ENCODE data around the gene LCN10. TPM values are rescaled to one million over a fixed set of nuclear protein-coding genes. Genes with fewer than 3 reads are reported as not detected.
"Not testable (repeated sequence)": the region's sequence is repeated elsewhere in the genome, so short reads cannot be mapped to it uniquely, and the experiment has no call there.

LCN10 gene
- total and polyA plus RNA-seq, 10 of the 15 experiments (the other 5 are each of a cell fraction or from before 2014, with no cell fraction given): 0.06 to 1.3 (median 0.21) TPM; not detected in 1

- H3K9me3 ChIP-seq (replicated peaks; ENCODE audit: control insufficient read depth, insufficient read depth, low read length); H3K27me3 ChIP-seq (replicated peaks in 1 of 2; ENCODE audit: control insufficient read depth in 2 of 2, insufficient read depth in 2 of 2, low read length in 1 of 2); H3K4me3 ChIP-seq; H3K9ac ChIP-seq (ENCODE audit: control insufficient read depth, insufficient read depth, low read length); DNase-seq (ENCODE audit: low read depth, low spot score); in situ Hi-C loops (cut with MboI); H3K36me3 ChIP-seq (ENCODE audit: control insufficient read depth in 2 of 2, insufficient read depth in 2 of 2, low read length in 1 of 2); H3K79me2 ChIP-seq (ENCODE audit: control insufficient read depth, insufficient read depth, low read length); BruUV-seq (replicated peaks); intact Hi-C loops (cut with micrococcal nuclease; ENCODE audit: unreplicated experiment); H4K20me1 ChIP-seq (ENCODE audit: control insufficient read depth, insufficient read depth): not testable (repeated sequence)
- SMC1A ChIA-PET (ENCODE audit: uncharacterized antibody, unreplicated experiment): interaction anchor here (1.1 to 3.7 kb wide), 7 partner anchors 11 to 269 kb away, joined by 3 to 23 read pairs (median 4); no protein-coding TSS in a partner anchor
- H3K4me2 ChIP-seq (ENCODE audit: control insufficient read depth, insufficient read depth): peak overlapping the region; percentile 53
- FAIRE-seq (peak; percentile 84), ATAC-seq (peak; percentile 75)
- CTCF ChIA-PET: interaction anchor here (0.6 to 9.3 kb wide), 16 partner anchors 11 to 470 kb away, joined by 3 to 163 read pairs (median 4); partner anchors contain the start of genes TMEM141 and TRAF2
- H3K27ac ChIP-seq (ENCODE audit: control insufficient read depth, insufficient read depth): peak overlapping the region; percentile 25; the same call in 1 of the 2 replicates
- H3K4me1 ChIP-seq (ENCODE audit: control insufficient read depth, insufficient read depth, low read length): peaks cover 26% of the 10 kb centered on the region
- RAD21 ChIA-PET (ENCODE audit: unreplicated experiment): interaction anchor here (0.6 to 2.5 kb wide), 16 partner anchors 11 to 269 kb away, joined by 3 to 9 read pairs (median 4); partner anchors contain the start of genes FUT7, PAXX and TMEM141
- WGBS (ENCODE audit: insufficient coverage, insufficient replicate concordance, low lambda C conversion rate, missing lambda C conversion rate): 3% methylated on average over 13 of the region's 18 CpGs
- H2AFZ ChIP-seq (ENCODE audit: control insufficient read depth, low read depth, low read length): peak overlapping the region; percentile 17; the same call in 1 of the 2 replicates
- POLR2A ChIA-PET: interaction anchor here (0.5 to 1.5 kb wide), 8 partner anchors 11 to 445 kb away, joined by 3 to 5 read pairs (median 4); no protein-coding TSS in a partner anchor
- TF ChIP-seq SKIL (IDR thresholded peaks at IDR 0.05; ENCODE audit: low read depth, poor library complexity, severe bottlenecking): peak; percentile 76
- TF ChIP-seq RAD21 (IDR thresholded peaks at IDR 0.05; ENCODE audit: insufficient read depth, low read depth, low read length): 0 out of 2 replicates have a peak, but pooled peaks have one; percentile 7
- peak; percentile 17 to 31 (median 22); a peak in 3 of 6 replicates for TF ChIP-seq CTCF (IDR thresholded peaks at IDR 0.05 in 2 of 3, conservative IDR thresholded peaks at IDR 0.05 in 1 of 3; ENCODE audit: control insufficient read depth in 2 of 3, extremely low read depth in 1 of 3, insufficient read depth in 1 of 3, low read depth in 3 of 3, low read length in 3 of 3)
- peak; percentile 35; the same call in 1 of the 2 replicates for TF ChIP-seq RELB (IDR thresholded peaks at IDR 0.05; ENCODE audit: low read depth)
- TF ChIP-seq JUNB (IDR thresholded peaks at IDR 0.05): peak; percentile 65
- TF ChIP-seq RAD51 (IDR thresholded peaks at IDR 0.05): peak; percentile 97
- peak; percentile 46 for TF ChIP-seq MEF2B (IDR thresholded peaks at IDR 0.05; ENCODE audit: partially characterized antibody, poor library complexity, severe bottlenecking)
- 0 out of 2 replicates have a peak, but pooled peaks have one; percentile 15 for TF ChIP-seq TCF12 (IDR thresholded peaks at IDR 0.05; ENCODE audit: low read depth, low read length)
- peak; percentile 66; the same call in 1 of the 2 replicates for TF ChIP-seq MTA2 (IDR thresholded peaks at IDR 0.05; ENCODE audit: low read depth)
- TF ChIP-seq IKZF1 (conservative IDR thresholded peaks at IDR 0.05): peak; percentile 51
- TF ChIP-seq SMAD1 (IDR thresholded peaks at IDR 0.05; ENCODE audit: low read depth, partially characterized antibody): peak; percentile 20
- TF ChIP-seq IKZF2 (IDR thresholded peaks at IDR 0.05): peak; percentile 72 to 80
- peak; percentile 62 to 92; a peak in 3 of 4 replicates for TF ChIP-seq BHLHE40 (IDR thresholded peaks at IDR 0.05; ENCODE audit: borderline replicate concordance in 1 of 2, low read depth in 2 of 2, low read length in 1 of 2)
- peak; percentile 68; the same call in 1 of the 2 replicates for TF ChIP-seq NBN (IDR thresholded peaks at IDR 0.05)
- TF ChIP-seq SRF (IDR thresholded peaks at IDR 0.05; ENCODE audit: low read depth in 2 of 2, low read length in 2 of 2): peak in 1 of 2 experiments; percentile 78; a peak in 2 of 4 replicates
- 0 out of 4 replicates have a peak, but pooled peaks of 1 of the 2 experiments have one; percentile 17 for TF ChIP-seq EP300 (IDR thresholded peaks at IDR 0.05; ENCODE audit: borderline replicate concordance in 1 of 2, control insufficient read depth in 1 of 2, low read depth in 2 of 2, low read length in 2 of 2)
Measured at GRCh38 chr9:136766410-136767120, 23.8 kb upstream of the LCN10 start.

All from GM12878 (cell line).